ENCODE results near the gene GPX8.

DNA sequence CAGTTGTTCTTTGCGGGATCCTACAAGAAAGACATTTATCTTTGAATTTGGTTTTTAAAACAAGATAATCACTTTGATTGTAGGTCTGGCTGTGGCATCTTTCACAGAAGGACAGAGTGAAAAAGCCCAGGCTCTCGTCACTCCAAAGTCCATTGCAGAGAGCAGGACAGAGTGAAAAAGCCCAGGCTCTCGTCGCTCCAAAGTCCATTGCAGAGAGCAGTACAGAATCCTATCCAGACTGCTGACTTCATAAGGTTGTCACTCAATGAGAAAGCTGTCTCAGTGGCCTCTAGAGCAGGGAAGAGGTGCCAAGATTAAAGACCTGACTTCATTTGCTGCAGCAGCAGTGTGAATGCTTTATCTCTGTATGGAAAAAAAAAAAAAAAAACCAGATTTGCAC lies 16.3 kb upstream of the GPX8 start:
- no peak for TF ChIP-seq CTCF (IDR thresholded peaks at IDR 0.05)
- no peak for TF ChIP-seq POLR2A (IDR thresholded peaks at IDR 0.05)
